ENCODE measurements around the gene DSG2.
"Not testable (repeated sequence)": the region's sequence is repeated elsewhere in the genome, so short reads cannot be mapped to it uniquely, and the experiment has no call there.

The DSG2 gene

DNA sequence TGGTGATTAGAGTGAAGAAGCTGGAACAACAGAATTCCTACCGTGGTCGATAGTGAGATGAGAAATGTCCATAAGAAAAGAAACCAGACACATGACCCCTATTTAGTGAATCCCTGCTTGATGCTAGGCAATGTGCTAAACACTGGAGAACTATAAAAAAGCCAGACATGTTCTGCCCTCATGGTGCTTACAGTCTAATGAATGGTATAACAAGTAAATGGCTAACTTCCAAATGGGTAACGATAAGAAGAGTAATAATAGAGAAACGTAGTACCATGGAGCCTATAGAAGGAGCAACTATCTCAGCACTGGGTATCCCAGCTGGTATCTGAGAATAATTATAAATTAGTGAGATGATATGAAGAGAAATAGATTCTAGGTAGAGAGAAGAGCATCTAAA lies 5.0 kb downstream of the DSG2 start:
- DNase-seq: no peak

DNA sequence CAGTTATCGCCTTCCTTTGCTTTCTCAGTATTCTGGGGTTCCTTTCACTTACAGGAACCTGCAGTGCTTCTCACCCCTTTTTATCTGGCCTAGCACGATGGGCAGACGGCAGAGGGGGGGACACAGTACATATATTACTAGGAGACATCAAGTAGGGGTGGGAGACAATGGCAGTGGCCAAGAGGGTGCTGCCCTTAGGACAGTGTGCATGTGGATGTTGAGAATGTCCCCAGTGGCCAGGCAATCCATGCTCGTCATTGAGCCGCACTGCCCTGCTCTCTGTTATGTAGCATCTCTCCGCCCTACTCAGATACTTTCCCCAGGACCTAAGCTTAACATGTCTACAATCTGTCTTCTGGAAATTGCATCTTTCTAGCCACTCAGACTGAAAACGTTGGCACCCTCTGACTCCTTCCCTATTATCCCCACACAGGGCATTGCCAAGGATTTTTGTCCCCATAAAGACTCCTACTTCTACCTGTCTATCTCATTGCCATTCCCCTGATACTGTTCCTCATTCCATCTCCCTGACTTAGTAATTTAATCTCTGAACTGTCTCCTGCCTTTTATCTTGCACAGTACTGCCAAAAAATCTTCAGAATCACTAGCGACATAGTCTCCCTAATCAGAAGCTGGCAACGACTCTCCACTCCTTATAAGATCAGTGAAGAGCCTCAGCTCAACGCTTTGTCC lies 6.6 kb downstream of the DSG2 start:
- DNase-seq: no peak

- DNase-seq: no peak
These were observed 7.2 kb downstream of the DSG2 start for GRCh38 chr18:31505156-31505555.

DNA sequence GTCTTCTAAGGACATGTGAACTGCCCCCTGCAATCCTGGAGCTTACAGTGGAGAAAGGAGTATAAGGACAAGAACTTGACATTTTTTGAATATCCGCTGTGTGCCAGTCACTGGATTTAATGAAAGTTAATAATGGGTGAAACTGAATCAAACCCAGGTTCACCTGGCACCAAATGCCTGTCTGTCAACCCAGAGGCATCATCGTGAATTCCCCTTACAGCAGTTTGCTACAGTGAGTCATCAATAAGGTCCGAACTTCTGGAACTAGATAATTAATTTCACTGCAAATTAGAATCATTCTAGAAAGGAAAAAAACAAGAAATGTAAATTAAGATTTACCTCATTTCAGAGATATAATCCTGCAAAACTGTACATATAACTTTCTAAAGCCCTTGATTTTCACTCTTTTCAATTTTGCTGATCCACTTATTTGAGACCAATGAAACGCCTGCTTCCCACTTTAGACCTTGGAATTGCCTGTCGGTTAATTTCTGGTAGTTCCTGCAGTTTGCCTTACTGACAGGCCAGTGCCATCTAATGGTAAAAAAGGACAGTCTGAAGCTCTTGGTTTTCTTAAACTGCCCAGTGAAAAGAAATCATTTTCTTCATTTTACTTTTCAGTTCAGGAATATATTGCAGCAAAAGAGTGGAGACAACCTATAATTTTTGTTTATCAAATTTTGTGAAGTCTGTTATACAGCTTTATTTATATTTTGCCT lies 8.2 kb downstream of the DSG2 start:
- no peak for DNase-seq

DNA sequence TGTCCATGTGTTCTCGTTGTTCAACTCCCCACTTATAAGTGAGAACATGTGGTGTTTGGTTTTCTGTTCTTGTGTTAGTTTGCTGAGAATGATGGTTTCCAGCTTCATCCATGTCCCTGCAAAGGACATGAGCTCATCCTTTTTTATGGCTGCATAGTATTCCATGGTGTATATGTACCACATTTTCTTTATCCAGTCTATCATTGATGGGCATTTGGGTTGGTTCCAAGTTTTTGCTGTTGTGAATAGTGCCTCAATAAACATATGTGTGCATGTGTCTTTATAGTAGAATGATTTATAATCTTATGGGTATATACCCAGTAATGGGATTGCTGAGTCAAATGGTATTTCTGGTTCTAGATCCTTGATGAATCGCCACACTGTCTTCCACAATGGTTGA lies 9.1 kb downstream of the DSG2 start:
- DNase-seq: not testable (repeated sequence)

- DNase-seq: no peak
These were observed 10.8 kb downstream of the DSG2 start for GRCh38 chr18:31508781-31509180.

DNA sequence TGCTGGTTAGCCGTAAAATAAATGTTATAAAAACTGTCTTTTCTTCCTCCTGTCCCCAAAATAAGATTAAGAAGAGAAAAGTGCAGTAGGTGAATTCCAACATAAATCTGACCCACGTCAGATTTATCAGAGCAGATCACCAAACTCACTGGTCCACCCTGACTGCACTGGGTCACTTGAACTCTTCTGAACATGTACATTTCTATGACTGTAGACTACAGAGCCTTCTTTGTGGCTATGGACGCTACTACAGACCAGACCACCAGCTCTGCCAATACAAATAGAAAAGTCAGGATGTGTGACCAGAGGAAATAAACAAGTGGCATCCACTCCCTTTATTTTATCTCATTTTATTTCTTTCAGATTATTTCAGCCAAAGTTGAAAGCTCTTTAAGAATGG lies 11.6 kb downstream of the DSG2 start:
- DNase-seq: no peak

DNA sequence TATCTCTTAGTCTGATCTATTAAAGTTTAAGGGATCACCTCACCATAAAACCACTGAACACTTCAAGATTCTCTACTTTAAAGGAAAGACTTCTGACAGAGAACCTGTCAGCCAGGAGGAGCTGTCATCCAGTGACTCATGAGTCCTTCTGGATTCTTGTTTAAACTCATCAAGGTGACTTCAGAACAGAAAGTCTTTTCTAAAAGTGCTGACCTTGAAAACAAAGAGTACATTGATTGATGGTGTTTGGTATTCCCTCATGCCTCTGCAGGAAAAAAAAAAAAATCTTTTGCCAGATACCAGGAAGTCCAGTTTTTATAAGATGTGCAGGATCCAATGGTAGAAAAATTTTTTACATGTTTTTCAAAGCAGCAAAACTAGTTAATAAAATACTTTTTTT lies 12.3 kb downstream of the DSG2 start:
- no peak for DNase-seq

DNA sequence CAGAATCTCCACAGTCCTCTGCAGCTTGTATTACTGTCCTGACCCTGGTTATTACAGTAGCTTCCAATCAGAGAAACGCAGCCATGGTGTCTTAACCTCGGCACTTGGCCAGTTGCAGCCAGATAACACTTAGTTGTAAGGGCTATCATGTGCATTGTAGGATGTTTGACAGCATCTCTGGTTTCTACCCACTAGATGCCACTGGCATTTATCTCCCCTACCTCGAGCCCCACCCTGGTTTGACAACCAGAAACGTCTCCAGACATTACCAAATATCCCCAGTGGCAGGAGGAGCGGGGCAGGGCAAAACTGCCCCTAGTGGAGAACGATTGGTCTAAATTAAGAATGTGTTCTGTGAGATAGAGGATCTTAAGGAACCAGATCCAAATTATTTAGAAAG lies 13.1 kb downstream of the DSG2 start:
- DNase-seq: no peak

DNA sequence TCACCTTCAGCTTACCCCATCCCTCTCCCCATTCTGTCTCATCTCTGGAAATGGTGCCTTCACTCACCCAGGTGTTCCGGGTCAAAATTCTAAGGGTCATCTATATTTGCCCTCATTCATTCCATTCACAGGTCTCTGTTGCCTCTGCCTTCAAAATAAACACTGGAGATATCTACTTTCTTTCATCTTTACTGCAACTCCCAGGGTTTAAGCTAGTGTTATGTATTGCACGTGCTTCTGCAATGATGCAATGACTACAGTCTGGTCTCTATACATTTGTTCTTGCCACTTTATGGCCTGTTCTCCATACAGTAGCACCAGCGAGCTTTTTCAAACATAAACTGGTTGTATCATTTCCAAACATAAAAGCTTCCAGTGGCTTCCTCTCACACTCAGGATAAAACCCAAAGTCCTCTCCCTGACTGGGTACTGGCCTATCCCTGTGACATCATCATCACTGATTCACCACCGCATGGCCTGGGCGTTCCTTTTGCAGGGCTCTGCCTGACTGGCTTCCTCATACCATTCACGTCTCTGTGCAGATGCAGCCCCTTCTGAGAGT lies 14.3 kb downstream of the DSG2 start:
- DNase-seq: no peak

- no peak for DNase-seq
These were observed 15.4 kb downstream of the DSG2 start for GRCh38 chr18:31513189-31513935.

GRCh38 chr18:31516437-31516836 lies 18.5 kb downstream of the DSG2 start:
- no peak for DNase-seq

- DNase-seq: no peak
These were observed 28.4 kb downstream of the DSG2 start for GRCh38 chr18:31526374-31526773.

- no peak for DNase-seq
These were observed 35.3 kb downstream of the DSG2 start for GRCh38 chr18:31533236-31533635.

DNA sequence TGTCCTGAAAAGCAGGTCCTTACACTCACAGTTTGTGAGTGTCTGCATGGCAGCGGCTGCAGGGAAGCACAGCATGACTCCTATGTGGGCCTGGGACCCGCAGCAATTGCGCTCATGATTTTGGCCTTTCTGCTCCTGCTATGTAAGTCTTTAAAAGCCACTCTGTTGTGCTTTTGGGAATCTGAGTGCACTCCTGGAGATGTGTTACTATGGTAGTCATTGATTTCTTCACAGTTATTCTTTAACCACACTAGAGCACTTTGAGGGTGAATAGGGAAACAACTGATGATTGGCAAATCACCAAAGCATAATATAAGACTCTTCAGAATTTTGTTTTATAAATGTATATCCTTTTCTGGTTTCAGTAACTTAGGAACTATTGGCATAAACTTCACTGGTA lies 40.9 kb downstream of the DSG2 start:
- DNase-seq: no peak

DNA sequence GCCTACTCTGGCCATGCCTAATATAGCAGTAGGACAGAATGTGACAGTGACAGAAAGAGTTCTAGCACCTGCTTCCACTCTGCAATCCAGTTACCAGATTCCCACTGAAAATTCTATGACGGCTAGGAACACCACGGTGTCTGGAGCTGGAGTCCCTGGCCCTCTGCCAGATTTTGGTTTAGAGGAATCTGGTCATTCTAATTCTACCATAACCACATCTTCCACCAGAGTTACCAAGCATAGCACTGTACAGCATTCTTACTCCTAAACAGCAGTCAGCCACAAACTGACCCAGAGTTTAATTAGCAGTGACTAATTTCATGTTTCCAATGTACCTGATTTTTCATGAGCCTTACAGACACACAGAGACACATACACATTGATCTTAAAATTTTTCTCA lies 48.5 kb downstream of the DSG2 start:
- DNase-seq: no peak

DNA sequence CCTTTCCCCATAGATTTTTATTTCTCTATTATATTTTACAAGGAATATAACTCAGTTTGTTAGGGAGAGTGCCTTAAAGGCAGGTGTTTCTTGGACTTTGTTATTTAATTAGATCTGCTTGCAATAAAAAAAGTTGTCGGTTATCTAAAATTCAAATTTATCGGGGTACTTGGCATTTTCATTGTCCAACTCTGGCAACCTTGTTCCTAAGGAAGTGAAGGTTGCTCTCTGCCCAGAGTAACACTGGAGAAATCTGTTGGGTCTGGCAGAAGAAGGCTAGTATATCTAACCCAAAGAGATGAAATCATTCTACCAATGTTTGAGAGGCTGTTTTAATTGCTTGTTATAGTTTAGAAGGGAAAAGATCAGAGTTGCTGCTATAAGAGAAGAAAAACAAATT lies 50.9 kb downstream of the DSG2 start:
- no peak for DNase-seq

GRCh38 chr18:31549416-31549815 lies 51.4 kb downstream of the DSG2 start:
- no peak for DNase-seq

DNA sequence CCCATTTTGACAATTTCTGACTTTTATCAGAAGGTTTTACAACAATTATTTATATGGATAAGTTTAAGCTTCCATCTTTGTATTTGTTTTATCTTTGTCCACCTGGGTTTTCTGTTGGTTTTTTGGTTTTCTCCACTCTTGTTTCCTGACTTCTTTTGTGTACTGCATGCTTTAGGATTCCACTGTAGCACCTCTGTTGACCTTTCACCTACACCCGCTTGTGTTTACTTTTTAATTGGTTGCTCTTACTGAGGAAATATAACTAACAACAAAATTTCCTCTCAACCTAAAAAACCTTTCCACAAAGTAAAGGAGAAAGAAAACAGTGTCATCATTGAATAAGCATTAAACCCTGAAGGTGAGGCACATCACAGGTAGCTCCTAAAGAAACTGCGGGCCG lies 53.9 kb downstream of the DSG2 start:
- DNase-seq: no peak

- no peak for DNase-seq
These were observed 55.8 kb downstream of the DSG2 start for GRCh38 chr18:31553800-31554199.

- DNase-seq: no peak
These were observed 56.8 kb downstream of the DSG2 start for GRCh38 chr18:31554776-31555175.

DNA sequence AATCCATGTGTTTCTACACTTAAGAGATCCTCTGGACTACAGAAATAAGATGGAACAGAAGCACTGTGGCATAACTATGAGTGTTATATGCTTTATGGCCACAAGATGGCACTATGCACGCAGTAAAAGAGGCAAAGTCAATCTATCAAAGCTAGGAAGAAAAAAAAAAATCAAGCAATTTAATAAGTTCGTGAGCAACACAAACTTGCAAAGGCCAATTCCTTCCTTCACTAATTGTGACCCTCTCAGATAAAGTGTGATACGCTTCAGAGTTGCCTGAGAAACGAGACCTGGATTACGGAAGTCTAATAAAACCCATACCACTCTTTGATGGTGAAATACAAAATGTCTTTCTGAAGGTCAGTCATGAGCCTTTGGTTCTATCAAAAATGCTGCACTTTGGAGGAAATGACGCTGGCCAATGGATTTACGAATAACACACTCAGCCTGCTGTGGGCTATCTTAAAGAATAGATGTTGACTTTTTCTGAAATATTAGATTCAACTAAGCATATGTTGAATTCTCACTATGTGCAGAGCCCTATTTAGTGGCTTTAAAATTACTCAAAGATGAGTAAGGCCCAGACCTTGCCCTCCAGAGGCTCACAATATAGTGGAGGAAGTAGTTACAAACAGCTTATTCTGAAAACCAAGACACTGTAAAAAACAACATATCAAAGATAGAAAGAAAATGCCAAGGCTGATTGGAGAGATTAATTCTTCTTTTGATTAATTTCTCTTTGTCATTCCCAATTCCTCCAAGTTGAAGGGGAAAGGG lies 58.2 kb downstream of the DSG2 start:
- DNase-seq: peak; percentile 41

DNA sequence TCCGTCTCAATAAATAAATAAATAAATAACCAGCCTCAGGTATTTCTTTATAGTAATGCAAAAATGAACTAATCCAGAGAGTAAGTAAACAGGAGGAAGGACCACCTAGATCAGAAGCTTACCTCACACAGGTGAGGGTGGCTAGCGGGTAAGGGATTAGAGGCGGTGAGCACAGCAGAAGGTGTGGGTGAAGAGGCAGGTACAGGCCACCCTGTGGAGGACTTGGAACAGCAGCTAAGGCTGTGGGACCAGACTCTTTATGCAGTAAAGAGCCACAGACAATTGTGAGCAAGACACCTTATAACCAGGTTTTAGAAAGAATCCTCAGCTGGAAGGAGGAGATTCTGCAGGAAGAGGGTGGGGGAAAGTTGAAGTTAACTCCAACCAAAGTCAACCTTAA lies 59.5 kb downstream of the DSG2 start:
- no peak for DNase-seq
